Fibroblast of pulmonary artery (primary cell): ENCODE results near the gene TMEM248.

Experiments
- DNase-seq: peaks from one replicate; pipeline ENCODE4 v3.0.0-alpha.2; 2010; ENCODE audit warnings: low read depth
- H3K4me3 ChIP-seq: replicated peaks from 2 replicates; pipeline ENCODE4 v1.5.1; 2011; ENCODE audit warnings: low read depth, mild to moderate bottlenecking, control low read depth, low read length, moderate library complexity
- TF ChIP-seq, protein P1 (sequence below): IDR thresholded peaks from 2 replicates; pipeline ENCODE4 v1.5.1; 2011; ENCODE audit warnings: mild to moderate bottlenecking, control low read depth, low read length, inconsistent platforms; ENCODE audit errors: missing control alignments

The TMEM248 gene

DNA sequence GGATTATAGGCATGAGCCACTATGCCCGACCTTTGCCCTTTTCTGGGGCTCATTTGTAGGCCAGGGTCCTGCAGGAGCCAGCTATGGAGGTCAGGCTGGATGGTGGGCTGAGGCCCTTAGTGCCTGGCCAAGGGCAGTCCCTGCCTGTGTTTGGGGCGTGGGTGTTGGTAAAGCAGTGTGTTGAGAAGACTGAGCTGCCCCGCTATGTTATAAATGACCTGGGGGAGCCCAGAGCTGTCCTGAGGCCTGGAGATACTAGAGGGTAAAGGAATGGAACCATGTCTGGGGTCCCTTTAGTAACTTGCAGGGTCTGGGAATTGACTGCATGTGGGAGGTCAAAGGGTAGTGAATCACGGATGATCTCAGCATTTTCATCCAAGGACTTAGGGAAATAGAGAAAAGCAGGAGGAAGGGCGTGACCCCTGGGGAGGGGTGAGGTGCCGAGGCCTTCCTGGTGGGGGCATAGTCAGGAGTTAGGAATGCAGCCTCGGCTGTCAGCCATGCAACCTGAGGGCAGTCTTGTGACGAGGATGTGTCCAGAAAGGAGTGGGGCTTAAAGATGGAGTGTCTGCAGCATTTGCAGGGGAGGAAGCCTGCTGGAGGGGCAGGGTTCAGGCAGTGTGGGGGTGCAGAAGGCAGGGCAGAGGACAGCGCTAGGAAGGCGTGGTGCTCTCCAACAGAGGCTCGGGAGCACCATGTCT lies 31.5 kb downstream of the TMEM248 start:
- TF ChIP-seq, protein P1, sequence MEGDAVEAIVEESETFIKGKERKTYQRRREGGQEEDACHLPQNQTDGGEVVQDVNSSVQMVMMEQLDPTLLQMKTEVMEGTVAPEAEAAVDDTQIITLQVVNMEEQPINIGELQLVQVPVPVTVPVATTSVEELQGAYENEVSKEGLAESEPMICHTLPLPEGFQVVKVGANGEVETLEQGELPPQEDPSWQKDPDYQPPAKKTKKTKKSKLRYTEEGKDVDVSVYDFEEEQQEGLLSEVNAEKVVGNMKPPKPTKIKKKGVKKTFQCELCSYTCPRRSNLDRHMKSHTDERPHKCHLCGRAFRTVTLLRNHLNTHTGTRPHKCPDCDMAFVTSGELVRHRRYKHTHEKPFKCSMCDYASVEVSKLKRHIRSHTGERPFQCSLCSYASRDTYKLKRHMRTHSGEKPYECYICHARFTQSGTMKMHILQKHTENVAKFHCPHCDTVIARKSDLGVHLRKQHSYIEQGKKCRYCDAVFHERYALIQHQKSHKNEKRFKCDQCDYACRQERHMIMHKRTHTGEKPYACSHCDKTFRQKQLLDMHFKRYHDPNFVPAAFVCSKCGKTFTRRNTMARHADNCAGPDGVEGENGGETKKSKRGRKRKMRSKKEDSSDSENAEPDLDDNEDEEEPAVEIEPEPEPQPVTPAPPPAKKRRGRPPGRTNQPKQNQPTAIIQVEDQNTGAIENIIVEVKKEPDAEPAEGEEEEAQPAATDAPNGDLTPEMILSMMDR = no peak
- no peak overlapping the region for H3K4me3 ChIP-seq
- peak; percentile 66 for DNase-seq

DNA sequence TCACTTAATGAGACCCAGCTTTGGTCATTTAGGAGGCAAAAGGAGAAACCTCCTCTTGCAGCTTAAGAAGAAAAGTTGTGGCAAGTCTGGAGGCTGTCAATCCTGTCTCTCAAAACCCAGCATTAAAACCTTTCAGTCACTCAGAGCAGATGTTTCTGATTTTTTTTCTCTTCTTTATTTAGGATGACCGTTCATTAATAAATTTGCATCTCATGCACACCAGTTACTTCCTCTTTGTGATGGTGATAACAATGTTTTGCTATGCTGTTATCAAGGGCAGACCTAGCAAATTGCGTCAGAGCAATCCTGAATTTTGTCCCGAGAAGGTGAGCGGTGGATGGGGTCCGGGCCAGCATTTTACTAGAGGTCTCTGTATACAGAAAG lies 32.0 kb downstream of the TMEM248 start:
- TF ChIP-seq, protein P1 = no peak
- DNase-seq = no peak
- no peak overlapping the region for H3K4me3 ChIP-seq

DNA sequence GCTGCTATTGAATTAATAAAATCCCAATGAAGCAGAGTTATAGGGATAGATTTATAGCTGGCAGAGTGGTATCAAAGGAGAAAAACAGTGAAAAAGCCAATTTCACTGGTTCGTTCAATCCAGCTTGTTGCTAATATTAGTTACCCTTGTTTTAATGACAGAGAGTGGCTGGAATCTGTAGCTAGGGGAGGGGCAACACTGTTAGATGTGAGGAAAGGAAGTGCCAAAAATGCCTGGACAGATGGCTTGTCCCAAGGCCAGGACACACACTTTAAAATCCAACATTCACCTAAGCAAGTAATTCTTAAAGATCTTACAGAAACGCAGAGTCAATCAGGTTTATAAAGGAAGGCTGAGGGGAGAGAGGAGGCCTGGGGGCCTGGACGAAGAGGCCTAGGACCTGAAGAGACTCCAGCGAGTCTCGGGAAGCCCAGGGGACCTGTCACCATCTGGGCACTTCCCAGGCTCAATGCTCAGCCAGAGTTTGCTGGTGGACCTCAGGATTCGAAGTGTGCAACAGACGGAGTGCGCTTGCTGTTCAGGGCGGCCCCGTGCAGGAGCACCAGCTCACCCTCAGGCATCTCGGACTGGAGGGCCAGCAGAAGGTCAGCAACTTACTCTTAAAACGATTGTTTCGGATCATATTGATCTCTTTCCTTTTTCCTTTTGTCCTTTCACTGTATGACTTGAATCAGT lies 36.7 kb downstream of the TMEM248 start:
- H3K4me3 ChIP-seq = no peak overlapping the region
- DNase-seq = no peak
- TF ChIP-seq, protein P1 = no peak

DNA sequence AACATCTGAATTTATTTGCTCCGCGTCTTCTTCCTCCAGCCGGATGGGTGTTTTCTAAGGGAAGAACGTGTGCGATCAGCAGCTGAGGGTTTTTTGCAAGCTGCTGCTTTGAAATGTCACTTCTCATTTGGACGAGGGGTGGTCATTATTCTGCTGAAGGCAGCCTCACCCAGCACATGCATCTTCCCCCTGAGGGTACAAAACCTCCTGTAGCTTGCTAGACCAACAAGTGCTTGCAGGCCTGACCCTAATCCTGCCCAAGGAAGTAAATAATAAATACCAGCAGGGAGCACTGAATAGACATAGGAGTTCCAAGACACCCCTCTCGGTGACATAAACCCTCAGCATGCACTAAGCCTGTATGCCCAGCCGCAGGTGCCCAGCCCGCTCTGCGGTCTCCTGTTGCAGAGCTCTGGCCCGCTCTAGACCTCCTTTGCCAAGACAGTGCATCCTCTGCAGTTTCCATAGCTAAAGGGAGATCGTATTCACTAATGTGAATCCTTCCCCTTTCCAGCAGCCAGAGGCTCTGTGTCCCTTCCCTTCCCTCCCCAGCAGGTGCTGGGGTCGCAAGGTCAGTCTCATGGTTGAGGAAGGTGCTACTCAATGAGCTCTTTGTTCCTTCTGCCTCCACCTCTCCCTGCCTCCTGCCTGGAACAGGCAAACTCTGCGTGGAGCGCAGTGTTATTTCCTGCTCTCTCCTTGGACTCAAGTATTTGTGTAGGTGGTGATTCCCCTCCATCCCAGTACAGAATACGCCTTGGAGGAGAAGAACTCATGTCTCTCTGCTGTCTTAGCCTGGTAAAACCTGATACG lies 37.7 kb downstream of the TMEM248 start:
- H3K4me3 ChIP-seq = no peak overlapping the region
- DNase-seq = no peak
- TF ChIP-seq, protein P1 = no peak

DNA sequence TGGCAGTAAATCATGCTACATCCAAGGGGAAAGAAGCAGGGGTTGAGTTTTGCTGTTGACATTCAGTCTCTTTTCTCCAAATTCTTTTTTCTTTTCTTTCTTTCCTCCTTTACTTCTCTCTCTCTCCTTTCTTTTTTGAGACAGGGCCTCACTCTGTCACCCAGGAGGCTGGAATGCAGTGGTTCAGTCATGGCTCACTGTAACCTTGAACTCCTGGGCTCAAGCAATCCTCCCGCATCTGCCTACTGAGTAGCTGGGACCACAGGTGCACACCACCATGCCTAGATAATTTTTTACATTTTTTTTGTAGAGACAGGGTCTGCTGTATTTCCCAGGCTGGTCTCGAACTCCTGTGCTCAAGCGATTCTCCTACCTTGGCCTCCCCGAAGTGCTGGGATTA lies 39.2 kb downstream of the TMEM248 start:
- no peak for DNase-seq
- TF ChIP-seq, protein P1 = no peak
- H3K4me3 ChIP-seq = no peak overlapping the region

DNA sequence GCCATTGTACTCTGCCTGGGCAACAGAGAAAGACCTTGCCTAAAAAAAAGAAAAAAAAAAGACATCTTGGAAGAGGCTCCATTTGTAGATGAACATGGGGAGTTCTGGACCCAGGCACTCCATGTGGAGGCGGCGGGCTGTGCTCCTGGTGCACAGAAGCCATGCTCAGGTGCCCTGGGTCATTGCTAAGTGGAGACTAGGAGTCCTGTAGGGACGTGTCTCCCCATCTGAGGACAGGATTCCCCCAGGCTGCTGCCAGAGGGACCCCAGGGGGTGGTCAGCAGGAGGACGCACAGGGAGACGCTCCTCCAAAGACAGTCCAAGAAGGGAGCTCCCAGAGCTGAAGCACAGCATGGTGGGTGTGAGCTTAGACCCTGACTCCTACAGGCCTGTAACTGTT lies 40.1 kb downstream of the TMEM248 start:
- TF ChIP-seq, protein P1 = no peak
- H3K4me3 ChIP-seq = no peak overlapping the region
- DNase-seq = no peak
